22Rv1 (cell line): ENCODE measurements around the gene GRPEL1.

Source experiments
- CTCF ChIP-seq: fragments of 450-650 bp; IDR thresholded peaks from 2 replicates; pipeline ENCODE4 v1.5.1; 2017; ENCODE audit warnings: mild to moderate bottlenecking
- ZFX ChIP-seq: fragments of 450-650 bp; IDR thresholded peaks from 2 replicates; pipeline ENCODE4 v1.6.1; 2017; ENCODE audit warnings: antibody characterized with exemption, borderline replicate concordance

DNA sequence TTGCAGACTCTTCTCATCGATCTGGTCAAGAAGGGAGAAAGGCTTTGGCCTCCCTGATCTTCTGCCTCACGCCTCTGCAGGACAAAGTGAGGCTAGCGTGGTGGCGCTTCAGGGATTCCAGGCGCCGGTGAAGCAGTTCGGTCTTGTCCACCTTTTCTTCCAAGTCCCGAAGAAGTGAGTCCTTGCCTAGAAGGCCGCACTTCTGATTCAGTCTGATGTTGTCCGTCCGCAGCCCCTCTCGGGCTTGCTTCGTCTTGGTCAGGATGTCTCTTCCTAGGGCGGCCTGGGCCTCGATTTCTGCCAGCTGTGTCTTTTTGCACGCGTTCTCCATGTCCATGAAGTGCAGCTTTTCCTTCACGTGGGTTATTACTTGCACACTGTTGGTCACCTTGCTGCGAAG, 26.6 kb downstream of the GRPEL1 start:
- no peak for TF ChIP-seq CTCF
- TF ChIP-seq ZFX = no peak
